ENCODE measurements around the gene GRM5.

The GRM5 gene

GRCh38 chr11:88603091-88603867 is 462.5 kb downstream of the GRM5 start:
- no peak for DNase-seq

GRCh38 chr11:88597387-88597786 is 468.4 kb downstream of the GRM5 start:
- no peak for DNase-seq

GRCh38 chr11:88596786-88597185 is 469.0 kb downstream of the GRM5 start:
- DNase-seq, result no peak

- no peak for DNase-seq
Observed at GRCh38 chr11:88594274-88594950, 471.4 kb downstream of the GRM5 start.

GRCh38 chr11:88590361-88590760 is 475.4 kb downstream of the GRM5 start:
- no peak for DNase-seq

GRCh38 chr11:88583251-88583650 is 482.5 kb downstream of the GRM5 start:
- no peak for DNase-seq

- DNase-seq, result no peak
Observed at GRCh38 chr11:88579466-88579865, 486.3 kb downstream of the GRM5 start.

- no peak for DNase-seq
Observed at GRCh38 chr11:88576741-88577140, 489.0 kb downstream of the GRM5 start.

- DNase-seq, result no peak
Observed at GRCh38 chr11:88575916-88576315, 489.9 kb downstream of the GRM5 start.

GRCh38 chr11:88569342-88569741 is 496.4 kb downstream of the GRM5 start:
- DNase-seq, result no peak

GRCh38 chr11:88555829-88556202 is 510.0 kb downstream of the GRM5 start:
- no peak for DNase-seq

GRCh38 chr11:88555018-88555828 is 510.6 kb downstream of the GRM5 start:
- DNase-seq, result no peak

GRCh38 chr11:88553204-88553603 is 512.6 kb downstream of the GRM5 start:
- no peak for DNase-seq

- DNase-seq, result peak; percentile 65
Observed at GRCh38 chr11:88552379-88553062, 513.3 kb downstream of the GRM5 start.

GRCh38 chr11:88544656-88545280 is 521.0 kb downstream of the GRM5 start:
- DNase-seq, result no peak

- DNase-seq, result peak; percentile 87
Observed at GRCh38 chr11:88543902-88544655, 521.7 kb downstream of the GRM5 start.

GRCh38 chr11:88541006-88541405 is 524.8 kb downstream of the GRM5 start:
- DNase-seq, result peak; percentile 3

- peak; percentile 4 for DNase-seq
Observed at GRCh38 chr11:88538098-88538497, 527.7 kb downstream of the GRM5 start.

- no peak for DNase-seq
Observed at GRCh38 chr11:88537613-88538012, 528.2 kb downstream of the GRM5 start.

GRCh38 chr11:88536616-88537265 is 529.0 kb downstream of the GRM5 start:
- no peak for DNase-seq

- DNase-seq, result peak; percentile 46
Observed at GRCh38 chr11:88535916-88536547, 529.8 kb downstream of the GRM5 start.

All from suppressor macrophage treated with lipopolysaccharide for 4 hours (primary cell).